Activated T-cell treated with anti-CD3 and anti-CD28 coated beads for 48 hours (primary cell): ENCODE measurements around the gene LMNTD2.
A peak's percentile ranks its signal among the peaks of the same experiment; 100 is the strongest.

Experiments used
- DNase-seq: peaks from one replicate; pipeline ENCODE4 v3.0.0-alpha.2; 2020; ENCODE audit warnings: low read depth

The LMNTD2 gene

GRCh38 chr11:560305-561147, at the start of gene LMNTD2, which contains the start of gene RASSF7:
LMNTD2 (minus strand) TSS chr11:560738; CDS start chr11:560716, 22 bp downstream.
RASSF7 (plus strand) TSS chr11:560970; CDS start chr11:561769, 799 bp downstream.
- DNase-seq = peak; percentile 95

- no peak for DNase-seq
Measured at GRCh38 chr11:609341-609811, 48.8 kb upstream of the LMNTD2 start.

- no peak for DNase-seq
Measured at GRCh38 chr11:608791-609251, 48.3 kb upstream of the LMNTD2 start.

- DNase-seq = no peak
Measured at GRCh38 chr11:607971-608659, 47.6 kb upstream of the LMNTD2 start.

- no peak for DNase-seq
Measured at GRCh38 chr11:607020-607780, 46.7 kb upstream of the LMNTD2 start.

- DNase-seq = no peak
Measured at GRCh38 chr11:606245-606644, 45.7 kb upstream of the LMNTD2 start.

- no peak for DNase-seq
Measured at GRCh38 chr11:605286-606129, 45.0 kb upstream of the LMNTD2 start.

- DNase-seq = no peak
Measured at GRCh38 chr11:603154-603553, 42.6 kb upstream of the LMNTD2 start.

- DNase-seq = no peak
Measured at GRCh38 chr11:601573-602245, 41.2 kb upstream of the LMNTD2 start.

GRCh38 chr11:598005-598680, 37.6 kb upstream of the LMNTD2 start:
- no peak for DNase-seq

GRCh38 chr11:597166-597725, 36.7 kb upstream of the LMNTD2 start:
- DNase-seq = no peak

GRCh38 chr11:596374-596773, 35.8 kb upstream of the LMNTD2 start:
- no peak for DNase-seq

GRCh38 chr11:595400-595799, 34.9 kb upstream of the LMNTD2 start:
- no peak for DNase-seq

GRCh38 chr11:593347-593746, 32.8 kb upstream of the LMNTD2 start:
- no peak for DNase-seq

GRCh38 chr11:592918-593317, 32.4 kb upstream of the LMNTD2 start:
- no peak for DNase-seq

- no peak for DNase-seq
Measured at GRCh38 chr11:592501-592900, 32.0 kb upstream of the LMNTD2 start.

- no peak for DNase-seq
Measured at GRCh38 chr11:590997-591396, 30.5 kb upstream of the LMNTD2 start.

- DNase-seq = no peak
Measured at GRCh38 chr11:589798-590197, 29.3 kb upstream of the LMNTD2 start.

GRCh38 chr11:587978-588380, 27.4 kb upstream of the LMNTD2 start:
- DNase-seq = peak; percentile 60

- DNase-seq = no peak
Measured at GRCh38 chr11:587546-587945, 27.0 kb upstream of the LMNTD2 start.
